Prostate gland (tissue), 2 donors: Measurements from ENCODE around the gene MCCC1. TPM values are rescaled to one million over a fixed set of nuclear protein-coding genes. Genes with fewer than 3 reads are reported as not detected.

Experiments used
- DNase-seq: peaks from one replicate; pipeline ENCODE4 v3.0.0-alpha.2; 2019; ENCODE audit warnings: low spot score
- H3K27ac ChIP-seq, 2 donors: fragments of 200-600 bp; sonication (generic); 2 replicates each; pipeline ENCODE4 v1.5.1; 2017 to 2019
- H3K27me3 ChIP-seq: fragments of 200-600 bp; sonication (generic); replicated peaks from 2 replicates; pipeline ENCODE4 v1.5.1; 2019; ENCODE audit not compliant: insufficient read depth
- H3K36me3 ChIP-seq, 2 donors: fragments of 200-600 bp; sonication (generic); 1 replicate in 1 of 2; 2 replicates in 1 of 2; pipeline versions ENCODE4 v1.5.1 to v1.8.1; 2017 to 2019
- H3K4me1 ChIP-seq: fragments of 200-600 bp; sonication (generic); replicated peaks from 2 replicates; pipeline ENCODE4 v1.5.1; 2019
- H3K4me3 ChIP-seq, 2 donors: fragments of 200-600 bp; sonication (generic); 2 replicates each; pipeline ENCODE4 v1.5.1; 2017 to 2019
- H3K9me3 ChIP-seq: fragments of 200-600 bp; sonication (generic); 2 replicates; pipeline ENCODE4 v1.5.1; 2017
- POLR2A ChIP-seq: fragments of 450-650 bp; IDR thresholded peaks from one replicate; pipeline ENCODE4 v1.6.1; 2016; ENCODE audit warnings: antibody characterized with exemption, mild to moderate bottlenecking
- POLR2AphosphoS5 ChIP-seq: sonication (generic); formaldehyde crosslinking; IDR thresholded peaks from one replicate; pipeline ENCODE4 v1.6.1; 2017; ENCODE audit warnings: antibody characterized with exemption
- WGBS: methylation state at CpG from one replicate; pipeline ENCODE4 v1.1.5; 2018; 5-methylcytosine and 5-hydroxymethylcytosine counted together
- intact Hi-C: fragments of 100-400 bp; cut with DNase I; formaldehyde crosslinking; loops from one replicate; pipeline ENCODE4 v1.14.2; 2022
- total RNA-seq, 2 donors: library from RNA; depleted of rRNA; stranded (reverse); fragments of >200 nt; gene quantifications; one replicate each; pipeline ENCODE4 v1.1.0, GENCODE V29; 2016
- TF ChIP-seq, protein P1 (sequence below), 4 experiments: fragments of 200-600 bp in 2 of 4; fragments of 450-650 bp in 2 of 4; sonication (generic) in 2 of 4; IDR thresholded peaks; 1 replicate in 3 of 4; 2 replicates in 1 of 4; pipeline ENCODE4 v1.5.1; 2016 to 2019; ENCODE audit warnings: antibody characterized with exemption in 4 of 4, mild to moderate bottlenecking in 2 of 4, moderate library complexity in 2 of 4

MCCC1 gene
- total RNA-seq, 2 donors from 2014 or later, result 37.5 to 54.6 TPM

DNA sequence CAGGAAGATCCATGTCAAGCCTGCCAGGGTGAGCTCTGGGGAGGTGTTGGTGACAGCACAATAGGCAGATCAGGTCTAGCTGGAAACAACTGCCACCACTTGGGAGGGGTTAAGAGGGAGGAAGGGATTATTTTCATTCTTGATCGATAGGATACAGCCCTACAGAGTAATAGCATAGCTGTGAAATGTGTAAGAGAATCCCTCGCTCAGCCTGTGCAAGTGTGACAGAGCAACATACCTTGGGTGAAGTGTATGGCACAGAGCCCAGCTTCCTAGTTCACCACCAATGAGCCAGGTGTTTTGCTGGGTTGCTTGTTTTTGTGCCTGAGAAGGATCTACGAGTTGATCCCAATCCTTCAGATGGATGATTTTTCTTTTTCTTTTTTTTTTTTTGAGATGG lies 109.7 kb downstream of the MCCC1 start:
- Histone ChIP-seq H3K9me3 (no peaks in the 10 kb centered on the region), H3K27ac (no peak overlapping the region), H3K4me1 (no peaks in the 10 kb centered on the region), H3K36me3 (no peaks in the 10 kb centered on the region), H3K27me3 (no peaks in the 10 kb centered on the region), H3K4me3 (no peak overlapping the region)
- WGBS, result 41% methylated on average over 3 of the region's 3 CpGs
- DNase-seq, result no peak
- no peak for TF ChIP-seq POLR2A
- intact Hi-C loops, result loop anchor here (10.0 kb wide), 1 partner anchor 105 kb away; the partner anchor contains the start of gene MCCC1

- H3K9me3 ChIP-seq, result no peaks in the 10 kb centered on the region
- TF ChIP-seq, protein P1, sequence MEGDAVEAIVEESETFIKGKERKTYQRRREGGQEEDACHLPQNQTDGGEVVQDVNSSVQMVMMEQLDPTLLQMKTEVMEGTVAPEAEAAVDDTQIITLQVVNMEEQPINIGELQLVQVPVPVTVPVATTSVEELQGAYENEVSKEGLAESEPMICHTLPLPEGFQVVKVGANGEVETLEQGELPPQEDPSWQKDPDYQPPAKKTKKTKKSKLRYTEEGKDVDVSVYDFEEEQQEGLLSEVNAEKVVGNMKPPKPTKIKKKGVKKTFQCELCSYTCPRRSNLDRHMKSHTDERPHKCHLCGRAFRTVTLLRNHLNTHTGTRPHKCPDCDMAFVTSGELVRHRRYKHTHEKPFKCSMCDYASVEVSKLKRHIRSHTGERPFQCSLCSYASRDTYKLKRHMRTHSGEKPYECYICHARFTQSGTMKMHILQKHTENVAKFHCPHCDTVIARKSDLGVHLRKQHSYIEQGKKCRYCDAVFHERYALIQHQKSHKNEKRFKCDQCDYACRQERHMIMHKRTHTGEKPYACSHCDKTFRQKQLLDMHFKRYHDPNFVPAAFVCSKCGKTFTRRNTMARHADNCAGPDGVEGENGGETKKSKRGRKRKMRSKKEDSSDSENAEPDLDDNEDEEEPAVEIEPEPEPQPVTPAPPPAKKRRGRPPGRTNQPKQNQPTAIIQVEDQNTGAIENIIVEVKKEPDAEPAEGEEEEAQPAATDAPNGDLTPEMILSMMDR (IDR thresholded peaks at IDR 0.05), result no peak
- TF ChIP-seq POLR2A, result no peak
- no peak for TF ChIP-seq POLR2AphosphoS5
- intact Hi-C loops, result loop anchor here (10.0 kb wide), 1 partner anchor 109 kb away; the partner anchor contains the start of gene MCCC1
- H3K4me3 ChIP-seq, result no peak overlapping the region
- no peaks in the 10 kb centered on the region for H3K4me1 ChIP-seq
- no peak for DNase-seq
- 91% methylated on average over 6 of the region's 6 CpGs for WGBS
- H3K27ac ChIP-seq, result no peak overlapping the region
- no peaks in the 10 kb centered on the region for H3K27me3 ChIP-seq
- H3K36me3 ChIP-seq, result no peaks in the 10 kb centered on the region
These were observed 113.3 kb downstream of the MCCC1 start for GRCh38 chr3:182986021-182986420.

DNA sequence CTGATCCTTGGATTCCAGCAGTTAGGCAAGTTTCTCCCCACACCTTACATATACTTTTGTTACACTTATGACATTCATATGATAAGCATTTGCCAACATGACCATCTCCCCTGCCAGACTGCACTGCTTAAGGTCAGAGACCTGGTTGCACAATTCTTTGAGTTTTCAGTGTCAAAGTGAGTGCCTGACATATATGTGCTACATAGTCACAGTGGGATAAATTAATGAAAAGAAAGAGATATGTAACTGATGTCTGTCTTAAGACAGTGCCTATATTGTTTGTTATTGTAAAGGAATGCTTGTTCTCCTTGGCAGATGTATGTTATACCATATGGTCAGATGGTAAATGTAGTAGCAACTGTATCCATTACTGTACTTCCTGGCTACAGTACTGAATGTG lies 115.4 kb downstream of the MCCC1 start:
- Histone ChIP-seq H3K4me3 (no peak overlapping the region), H3K36me3 (no peaks in the 10 kb centered on the region), H3K4me1 (no peaks in the 10 kb centered on the region), H3K27ac (no peak overlapping the region), H3K9me3 (no peaks in the 10 kb centered on the region), H3K27me3 (no peaks in the 10 kb centered on the region)
- TF ChIP-seq POLR2A (no peak), POLR2AphosphoS5 (no peak)
- TF ChIP-seq, protein P1 (IDR thresholded peaks at IDR 0.05), result no peak
- intact Hi-C loops, result loop anchor here (10.0 kb wide), 1 partner anchor 111 kb away; the partner anchor contains the start of gene MCCC1
- no peak for DNase-seq

- intact Hi-C loops, result loop anchor here (10.0 kb wide), 1 partner anchor 114 kb away; the partner anchor contains the start of gene MCCC1
- Histone ChIP-seq H3K4me3 (peak overlapping the region; percentile 93 to 96), H3K36me3 (no peaks in the 10 kb centered on the region), H3K4me1 (no peaks in the 10 kb centered on the region), H3K27me3 (no peaks in the 10 kb centered on the region), H3K9me3 (no peaks in the 10 kb centered on the region), H3K27ac (peak overlapping the region; percentile 86)
- no peak for DNase-seq
- TF ChIP-seq, protein P1 (IDR thresholded peaks at IDR 0.05), result no peak
- no peak for TF ChIP-seq POLR2AphosphoS5
- TF ChIP-seq POLR2A, result no peak
- 66% methylated on average over 10 of the region's 10 CpGs for WGBS
These were observed 118.3 kb downstream of the MCCC1 start for GRCh38 chr3:182981038-182981380.

GRCh38 chr3:182980204-182981037 lies 118.9 kb downstream of the MCCC1 start, which contains the start of gene DCUN1D1:
Gene DCUN1D1 (minus strand): TSS chr3:182980538. CDS start chr3:182980489, 49 bp downstream.
- Histone ChIP-seq H3K4me1 (no peaks in the 10 kb centered on the region), H3K9me3 (no peaks in the 10 kb centered on the region), H3K4me3 (peak within 1 kb of the TSS; percentile 93 to 96), H3K27me3 (no peaks in the 10 kb centered on the region), H3K27ac (peak within 1 kb of the TSS; percentile 86), H3K36me3 (no peaks in the 10 kb centered on the region)
- intact Hi-C loops, result loop anchor here (10.0 kb wide), 1 partner anchor 114 kb away; the partner anchor contains the start of gene MCCC1
- peak; percentile 83 for DNase-seq
- TF ChIP-seq, protein P1 (IDR thresholded peaks at IDR 0.05), result no peak
- peak; percentile 61 for TF ChIP-seq POLR2A
- TF ChIP-seq POLR2AphosphoS5, result peak; percentile 10
- WGBS, result under 1% methylated on average over 45 of the region's 106 CpGs
